ENCODE data around the gene CASP8AP2. TPM values are rescaled to one million over a fixed set of nuclear protein-coding genes. Genes with fewer than 3 reads are reported as not detected.

CASP8AP2 gene
- total RNA-seq, 1 donor, result 13.0 TPM

DNA sequence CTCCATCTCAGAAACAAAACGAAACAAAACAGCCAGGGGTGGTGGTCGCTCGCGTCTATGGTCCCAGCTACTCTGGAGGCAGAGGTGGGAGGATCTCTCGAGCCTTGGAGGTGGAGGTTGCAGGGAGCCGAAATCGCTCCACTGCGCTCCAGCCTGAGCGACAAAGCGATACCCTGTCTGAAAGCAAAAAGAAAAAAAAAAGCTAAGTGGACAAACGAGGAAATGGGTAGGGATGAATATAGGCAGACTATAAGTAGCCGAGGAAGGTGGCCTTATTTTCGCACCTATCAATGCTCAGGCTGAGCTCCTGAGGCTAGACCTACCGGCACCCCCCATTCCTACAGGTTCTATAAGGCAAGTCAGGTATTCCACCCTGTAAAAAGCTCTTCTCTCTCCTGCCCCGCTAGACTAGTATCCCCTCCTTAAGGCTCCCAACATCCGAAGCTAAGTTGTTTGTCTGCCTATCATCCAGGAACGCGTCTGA, 650 bp upstream of the CASP8AP2 start:
- DNase-seq (ENCODE audit: insufficient read length, low spot score, missing footprints), result no peak
- Histone ChIP-seq H3K27ac (ENCODE audit: low read depth, low read length) (peak overlapping the region; percentile 68), H3K4me1 (ENCODE audit: insufficient read depth, low read length) (peaks cover 15% of the 10 kb centered on the region), H3K4me3 (ENCODE audit: insufficient read depth, low read length) (peak overlapping the region; percentile 92), H3K79me2 (ENCODE audit: insufficient read depth, low read length) (peaks cover 31% of the 10 kb centered on the region), H2AFZ (ENCODE audit: low read length) (peak overlapping the region; percentile 100), H3K27me3 (ENCODE audit: insufficient read depth, low read length) (no peaks in the 10 kb centered on the region), H4K20me1 (ENCODE audit: insufficient read depth, low read length) (no peaks in the 10 kb centered on the region), H3K36me3 (ENCODE audit: insufficient read depth, low read length) (peaks cover 6% of the 10 kb centered on the region), H3K9me3 (ENCODE audit: low read depth, low read length) (no peaks in the 10 kb centered on the region), H3K4me2 (ENCODE audit: insufficient read depth, low read length) (peak overlapping the region; percentile 100)
- TF ChIP-seq CTCF (IDR thresholded peaks at IDR 0.05; ENCODE audit: extremely low read depth, low read depth, low read length), result no peak

- Histone ChIP-seq H3K27me3 (ENCODE audit: insufficient read depth, low read length) (no peaks in the 10 kb centered on the region), H3K4me1 (ENCODE audit: insufficient read depth, low read length) (peaks cover 15% of the 10 kb centered on the region), H3K9me3 (ENCODE audit: low read depth, low read length) (no peaks in the 10 kb centered on the region), H3K36me3 (ENCODE audit: insufficient read depth, low read length) (peaks cover 6% of the 10 kb centered on the region), H3K27ac (ENCODE audit: low read depth, low read length) (peak overlapping the region; percentile 50), H3K4me3 (ENCODE audit: insufficient read depth, low read length) (peak overlapping the region; percentile 92), H3K79me2 (ENCODE audit: insufficient read depth, low read length) (peaks cover 36% of the 10 kb centered on the region), H4K20me1 (ENCODE audit: insufficient read depth, low read length) (no peaks in the 10 kb centered on the region), H3K4me2 (ENCODE audit: insufficient read depth, low read length) (peak overlapping the region; percentile 95), H2AFZ (ENCODE audit: low read length) (peak overlapping the region; percentile 92)
- TF ChIP-seq CTCF (IDR thresholded peaks at IDR 0.05; ENCODE audit: extremely low read depth, low read depth, low read length), result no peak
- DNase-seq (ENCODE audit: insufficient read length, low spot score, missing footprints), result no peak
Measured at GRCh38 chr6:89830170-89830809, 610 bp downstream of the CASP8AP2 start.

GRCh38 chr6:89834884-89835792, 5.5 kb downstream of the CASP8AP2 start:
- H3K79me2 ChIP-seq (ENCODE audit: insufficient read depth, low read length), result peaks cover 60% of the 10 kb centered on the region
- no peak overlapping the region for H3K4me3 ChIP-seq (ENCODE audit: insufficient read depth, low read length)
- no peak overlapping the region for H2AFZ ChIP-seq (ENCODE audit: low read length)
- TF ChIP-seq CTCF (IDR thresholded peaks at IDR 0.05; ENCODE audit: extremely low read depth, low read depth, low read length), result no peak
- no peaks in the 10 kb centered on the region for H4K20me1 ChIP-seq (ENCODE audit: insufficient read depth, low read length)
- no peaks in the 10 kb centered on the region for H3K9me3 ChIP-seq (ENCODE audit: low read depth, low read length)
- H3K27ac ChIP-seq (ENCODE audit: low read depth, low read length), result no peak overlapping the region
- peaks cover 7% of the 10 kb centered on the region for H3K4me1 ChIP-seq (ENCODE audit: insufficient read depth, low read length)
- DNase-seq (ENCODE audit: insufficient read length, low spot score, missing footprints), result no peak
- peaks cover 12% of the 10 kb centered on the region for H3K36me3 ChIP-seq (ENCODE audit: insufficient read depth, low read length)
- no peak overlapping the region for H3K4me2 ChIP-seq (ENCODE audit: insufficient read depth, low read length)
- H3K27me3 ChIP-seq (ENCODE audit: insufficient read depth, low read length), result no peaks in the 10 kb centered on the region

Data from osteoblast (primary cell).